GM18868 (cell line): ENCODE results near the gene SPA17.

Source experiments
- ATAC-seq: cut with Tn5 transposase; IDR thresholded peaks from one replicate; pipeline ENCODE4 v1.9.1; 2021; ENCODE audit warnings: mild to moderate bottlenecking, moderate library complexity; ENCODE audit not compliant: unreplicated experiment

Gene SPA17

GRCh38 chr11:124673333-124674167 is at the start of gene SPA17, which contains the start of gene SIAE:
SPA17 (plus strand) TSS chr11:124673904; CDS start chr11:124675265, 1,361 bp downstream.
SIAE (minus strand) TSS chr11:124673739; CDS start chr11:124673708, 31 bp downstream.
- peak; percentile 85 for ATAC-seq

- ATAC-seq, result no peak
Observed at GRCh38 chr11:124625504-124626168, 48.1 kb upstream of the SPA17 start.

- ATAC-seq, result no peak
Observed at GRCh38 chr11:124627546-124627945, 46.2 kb upstream of the SPA17 start.

GRCh38 chr11:124629961-124630360 is 43.7 kb upstream of the SPA17 start:
- ATAC-seq, result no peak

- no peak for ATAC-seq
Observed at GRCh38 chr11:124633355-124633754, 40.3 kb upstream of the SPA17 start.

- ATAC-seq, result no peak
Observed at GRCh38 chr11:124635932-124636331, 37.8 kb upstream of the SPA17 start.

- no peak for ATAC-seq
Observed at GRCh38 chr11:124638500-124638899, 35.2 kb upstream of the SPA17 start.

GRCh38 chr11:124639186-124639585 is 34.5 kb upstream of the SPA17 start:
- ATAC-seq, result no peak

GRCh38 chr11:124640666-124641065 is 33.0 kb upstream of the SPA17 start:
- no peak for ATAC-seq

- ATAC-seq, result no peak
Observed at GRCh38 chr11:124642628-124643027, 31.1 kb upstream of the SPA17 start.

GRCh38 chr11:124643042-124643604 is 30.6 kb upstream of the SPA17 start:
- no peak for ATAC-seq

GRCh38 chr11:124643605-124644425 is 29.9 kb upstream of the SPA17 start:
- no peak for ATAC-seq

GRCh38 chr11:124644426-124645280 is 29.1 kb upstream of the SPA17 start:
- ATAC-seq, result peak; percentile 50

- ATAC-seq, result peak; percentile 80
Observed at GRCh38 chr11:124646148-124646547, 27.6 kb upstream of the SPA17 start.

GRCh38 chr11:124648610-124649009 is 25.1 kb upstream of the SPA17 start:
- no peak for ATAC-seq

- no peak for ATAC-seq
Observed at GRCh38 chr11:124656774-124657630, 16.7 kb upstream of the SPA17 start.

GRCh38 chr11:124657904-124658303 is 15.8 kb upstream of the SPA17 start:
- no peak for ATAC-seq

- ATAC-seq, result no peak
Observed at GRCh38 chr11:124658501-124658900, 15.2 kb upstream of the SPA17 start.

GRCh38 chr11:124658986-124659385 is 14.7 kb upstream of the SPA17 start:
- no peak for ATAC-seq
